HG03097 (cell line): ENCODE results near the gene CCDC6.
"Not testable (repeated sequence)": the region's sequence is repeated elsewhere in the genome, so short reads cannot be mapped to it uniquely, and the experiment has no call there.

Source experiments
- ATAC-seq: cut with Tn5 transposase; IDR thresholded peaks from one replicate; pipeline ENCODE4 v1.9.1; 2021; ENCODE audit not compliant: unreplicated experiment, low FRiP score

Gene CCDC6

DNA sequence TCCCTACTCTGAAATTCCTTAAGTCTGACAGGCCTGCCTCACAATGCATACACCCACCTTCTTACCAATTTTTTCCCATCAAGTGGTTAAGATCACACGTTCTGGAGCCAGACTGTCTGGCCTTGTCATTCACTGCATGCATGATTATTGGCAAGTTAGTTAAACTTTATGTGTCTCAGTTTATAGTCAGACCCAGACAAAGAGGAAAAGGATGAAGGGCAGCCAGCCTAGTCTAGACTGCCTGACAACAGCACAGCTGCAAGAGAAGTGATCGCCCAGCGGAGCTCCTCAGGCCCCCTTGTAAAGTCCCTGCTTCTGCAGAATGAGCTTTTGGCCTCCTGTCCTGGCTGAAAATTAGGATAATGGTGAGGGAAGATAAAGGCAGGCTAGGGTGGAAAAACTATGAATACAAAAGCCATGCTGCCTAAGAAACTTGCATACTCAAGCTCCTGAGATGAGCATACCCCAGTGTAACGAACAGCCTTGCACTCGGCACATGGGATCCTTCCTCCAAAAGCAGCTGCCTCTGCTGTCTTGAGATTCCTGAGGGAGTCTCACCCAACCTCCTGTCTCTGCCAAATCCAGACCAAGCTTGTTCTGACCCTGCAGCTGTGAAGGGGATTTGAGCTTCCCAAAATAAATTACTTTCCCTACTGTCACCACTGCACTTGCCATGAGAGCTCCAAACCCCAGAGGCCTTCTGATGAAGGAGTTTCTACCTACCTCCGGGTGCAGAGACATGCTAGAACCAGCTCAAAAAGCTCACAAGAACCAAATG, 126.4 kb downstream of the CCDC6 start:
- no peak for ATAC-seq

DNA sequence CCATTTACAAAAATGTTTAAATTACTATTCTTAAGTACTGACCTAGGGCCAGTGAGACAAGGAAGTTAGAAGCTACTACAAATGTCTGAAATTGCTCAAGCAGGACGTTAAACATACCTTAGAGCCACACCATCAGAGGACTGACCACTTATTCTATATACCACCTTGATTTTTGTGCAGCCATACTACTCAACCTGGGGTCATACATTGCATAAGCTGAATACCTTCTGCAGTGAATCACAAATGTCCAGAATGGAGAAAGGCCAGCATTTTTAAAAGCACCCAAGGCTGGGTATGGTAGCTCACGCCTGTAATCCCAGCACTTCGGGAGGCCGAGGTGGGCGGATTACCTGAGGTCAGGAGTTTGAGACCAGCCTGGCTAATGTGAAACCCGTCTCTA, 131.9 kb downstream of the CCDC6 start:
- ATAC-seq: no peak

DNA sequence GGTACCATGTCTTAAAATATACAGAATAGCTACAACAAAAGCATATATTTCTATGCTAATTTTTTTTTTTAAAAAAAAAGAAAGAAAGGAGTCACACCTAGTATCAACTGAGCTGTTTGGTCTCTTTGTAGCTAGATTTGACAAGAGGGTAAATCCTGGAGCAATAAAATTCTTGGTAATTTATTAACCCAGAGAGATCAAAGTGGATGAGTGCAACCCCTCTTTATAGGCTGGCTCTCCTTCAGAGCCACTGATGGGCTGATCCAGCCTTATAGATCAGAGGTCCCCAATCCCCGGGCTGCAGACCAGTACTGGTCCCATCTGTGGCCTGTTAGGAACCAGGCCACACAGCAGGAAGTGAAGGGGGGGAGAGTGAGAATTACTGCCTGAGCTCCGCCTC, 133.3 kb downstream of the CCDC6 start:
- no peak for ATAC-seq

DNA sequence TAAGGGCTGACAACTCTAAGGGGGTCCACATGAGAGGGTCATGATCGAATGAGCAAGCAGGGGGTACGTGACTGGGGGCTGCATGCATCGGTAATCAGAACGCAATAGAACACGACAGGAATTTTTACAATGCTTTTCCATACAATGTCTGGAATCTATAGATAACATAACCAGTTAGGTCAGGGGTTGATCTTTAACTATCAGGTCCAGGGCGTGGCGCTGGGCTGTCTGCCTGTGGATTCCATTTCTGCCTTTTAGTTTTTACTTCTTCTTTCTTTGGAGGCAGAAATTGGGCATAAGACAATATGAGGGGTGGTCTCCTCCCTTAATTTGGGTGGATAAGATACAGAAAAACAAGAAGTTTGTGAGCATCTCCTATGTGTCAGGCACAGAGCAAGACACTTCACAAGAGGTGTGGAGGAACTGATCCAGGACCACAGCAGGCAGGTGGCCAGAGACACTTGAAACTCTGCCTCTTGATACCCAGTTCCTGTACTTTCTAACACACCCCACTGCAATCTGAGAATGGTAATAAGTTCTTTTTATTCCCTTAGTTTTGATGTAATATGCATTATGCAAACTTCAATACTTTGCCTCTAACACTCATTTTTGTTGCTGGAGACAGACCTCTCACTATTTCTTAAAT, 135.1 kb downstream of the CCDC6 start:
- ATAC-seq: no peak

DNA sequence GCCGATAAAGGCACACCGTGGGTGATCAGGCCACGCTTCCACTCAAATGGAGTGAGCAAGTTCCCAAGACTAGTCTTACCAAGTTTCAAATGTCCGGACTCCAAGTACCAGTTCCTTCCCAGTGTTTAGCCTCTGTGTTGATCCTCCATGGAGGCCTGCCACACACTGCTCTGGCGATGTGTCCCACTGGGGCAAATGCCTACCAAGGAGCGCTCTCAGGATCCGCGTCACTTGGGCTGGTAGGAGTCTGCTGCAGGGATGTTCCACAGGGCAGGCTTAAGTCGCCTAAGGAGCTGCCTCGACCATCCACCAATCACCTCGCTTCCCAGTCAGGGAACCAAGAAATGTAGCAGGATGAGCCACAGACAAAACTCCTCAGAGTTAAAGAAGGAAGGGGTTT, 135.7 kb downstream of the CCDC6 start:
- no peak for ATAC-seq

DNA sequence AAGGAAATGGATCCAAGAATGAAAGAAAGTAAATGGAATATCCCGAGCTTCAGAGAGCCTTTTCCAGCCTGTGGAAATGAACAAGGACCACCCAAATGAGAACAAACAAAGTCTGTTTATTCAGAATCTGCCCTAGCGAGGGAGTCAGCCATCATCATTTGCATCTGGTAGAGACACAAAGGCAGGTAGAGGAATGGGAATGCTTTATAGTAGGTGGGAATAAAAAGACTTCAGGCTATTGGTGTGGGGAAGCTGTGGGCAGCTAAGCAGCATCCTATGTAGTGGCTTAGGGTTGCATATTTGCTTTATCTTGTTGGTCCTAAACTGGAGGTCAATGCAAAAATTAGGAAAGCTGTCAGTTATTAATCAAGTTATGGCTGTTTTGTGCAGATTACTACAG, 143.9 kb downstream of the CCDC6 start:
- ATAC-seq: no peak

GRCh38 chr10:59757966-59758365, 148.4 kb downstream of the CCDC6 start:
- ATAC-seq: no peak

DNA sequence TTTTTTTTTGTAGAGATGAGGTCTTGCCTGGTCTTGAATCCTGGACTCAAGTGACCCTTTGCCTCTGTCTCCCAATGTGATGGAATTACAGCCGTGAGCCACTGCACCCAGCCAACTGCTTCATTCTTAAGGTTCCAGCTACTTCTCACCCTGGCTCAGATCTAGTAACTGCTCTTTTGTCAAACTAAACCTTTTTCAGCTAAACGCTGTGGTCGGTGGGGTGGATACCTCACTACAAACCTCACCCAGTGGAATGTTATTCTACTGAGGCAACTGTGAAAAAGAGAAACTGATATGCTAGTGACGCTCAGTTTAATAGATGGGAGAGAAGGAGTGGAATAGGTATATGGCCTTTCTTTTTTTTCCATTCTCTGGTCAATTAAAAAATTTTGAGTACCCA, 151.4 kb downstream of the CCDC6 start:
- ATAC-seq: no peak

DNA sequence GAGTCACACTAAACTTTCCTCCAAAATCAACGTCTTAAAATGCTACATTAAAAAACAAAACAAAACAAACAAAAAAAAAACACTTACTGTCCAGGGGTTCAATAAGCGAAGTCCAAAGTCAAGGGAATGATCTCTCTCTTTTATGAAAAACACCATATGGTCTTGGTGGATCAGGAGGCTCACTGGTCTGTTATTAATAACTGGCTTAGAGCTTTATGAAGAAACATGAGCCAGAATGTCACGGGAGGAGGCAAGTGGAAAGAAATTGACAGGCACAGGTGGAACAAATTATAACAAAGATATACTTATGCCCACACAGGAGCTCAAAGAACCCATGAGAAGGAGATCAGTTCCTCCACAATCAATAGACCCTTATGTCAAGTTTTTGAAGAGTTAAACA, 153.1 kb downstream of the CCDC6 start, which contains the start of gene MRLN:
MRLN (minus strand) TSS at position 189 of the 400 bp plus-strand sequence.
- ATAC-seq: no peak

DNA sequence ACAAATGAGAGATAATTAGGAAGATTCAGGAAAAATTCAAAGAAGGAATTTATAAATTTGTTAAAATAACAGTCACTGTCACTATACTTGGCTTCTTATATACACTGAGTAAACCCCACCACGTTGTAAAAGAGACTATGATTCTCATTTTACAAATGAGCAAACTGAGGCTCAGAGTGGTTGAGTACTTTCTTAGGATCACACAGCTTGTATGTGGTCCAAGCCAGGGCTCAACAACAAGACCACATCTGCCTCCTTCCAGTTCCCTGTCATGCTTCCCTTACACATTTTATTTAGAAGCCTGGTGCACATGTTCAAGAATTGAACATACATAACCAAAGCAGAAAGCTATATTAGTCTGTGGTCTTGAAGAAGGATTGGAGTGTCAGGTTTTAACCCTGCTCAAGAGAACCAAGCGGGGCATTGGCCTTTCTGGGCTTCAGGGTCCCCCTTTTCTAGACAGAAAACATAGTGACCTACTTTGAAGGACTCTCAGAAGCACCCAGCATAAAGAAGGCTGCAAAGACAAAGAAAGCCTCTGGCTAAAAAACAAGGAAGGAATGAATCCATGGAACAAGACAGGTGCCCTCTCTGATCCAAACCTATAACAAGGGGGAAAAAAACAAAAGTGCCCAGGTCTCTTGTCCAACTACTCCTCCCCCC, 153.9 kb downstream of the CCDC6 start:
- no peak for ATAC-seq

DNA sequence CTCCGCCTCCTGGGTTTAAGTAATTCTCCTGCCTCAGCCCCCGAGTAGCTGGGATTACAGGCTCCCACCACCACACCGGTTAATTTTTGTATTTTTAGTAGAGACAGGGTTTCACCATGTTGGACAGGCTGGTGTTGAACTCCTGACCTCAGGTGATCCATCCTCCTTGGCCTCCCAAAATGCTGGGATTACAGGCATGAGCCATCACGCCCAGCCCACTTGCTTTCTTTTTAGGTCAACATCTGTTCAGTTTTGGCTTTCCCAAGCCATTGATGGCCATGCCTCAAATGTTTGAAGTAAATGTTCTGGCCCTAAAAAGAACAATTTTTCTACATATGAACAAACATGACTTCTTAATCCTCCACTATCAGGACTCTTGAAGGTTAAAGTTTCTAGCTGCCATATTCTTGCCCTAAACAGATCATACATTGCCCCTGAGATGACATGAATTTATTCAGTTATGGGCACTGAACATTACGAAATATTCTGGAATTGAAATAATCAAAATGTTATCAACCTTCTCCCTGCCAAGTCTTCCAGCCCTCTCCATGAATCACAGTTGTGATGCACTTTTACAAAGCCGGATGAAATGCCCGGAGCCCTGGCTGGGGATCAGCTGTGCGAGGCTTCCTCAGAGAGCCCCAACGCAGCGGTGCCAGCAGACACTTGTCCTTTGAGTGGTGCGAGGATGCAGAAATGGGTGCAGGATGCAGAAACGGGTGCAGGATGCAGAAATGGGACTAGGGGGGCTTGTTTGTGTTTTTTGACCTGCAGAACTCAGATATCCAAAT, 156.0 kb downstream of the CCDC6 start:
- no peak for ATAC-seq

DNA sequence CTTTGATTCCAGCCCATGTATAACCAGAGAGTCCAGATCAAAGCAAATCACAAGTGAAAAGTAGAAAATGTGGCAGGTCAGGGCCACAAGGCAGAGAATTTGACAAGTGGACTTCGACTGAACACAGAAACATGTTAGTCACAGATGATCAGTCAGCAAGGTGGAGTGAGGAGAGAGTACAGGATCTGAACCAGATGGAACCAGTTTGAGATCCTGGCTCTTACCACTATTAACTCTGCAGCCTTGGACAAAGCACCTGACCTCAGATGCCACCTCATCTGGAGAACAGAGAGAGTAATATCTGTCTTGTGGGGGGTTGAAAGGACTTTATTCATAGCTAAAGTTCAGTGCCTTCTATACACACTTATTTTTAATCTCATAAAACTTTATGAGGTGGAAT, 157.5 kb downstream of the CCDC6 start:
- ATAC-seq: no peak

- ATAC-seq: no peak
These were observed 161.1 kb downstream of the CCDC6 start for GRCh38 chr10:59745163-59745650.

DNA sequence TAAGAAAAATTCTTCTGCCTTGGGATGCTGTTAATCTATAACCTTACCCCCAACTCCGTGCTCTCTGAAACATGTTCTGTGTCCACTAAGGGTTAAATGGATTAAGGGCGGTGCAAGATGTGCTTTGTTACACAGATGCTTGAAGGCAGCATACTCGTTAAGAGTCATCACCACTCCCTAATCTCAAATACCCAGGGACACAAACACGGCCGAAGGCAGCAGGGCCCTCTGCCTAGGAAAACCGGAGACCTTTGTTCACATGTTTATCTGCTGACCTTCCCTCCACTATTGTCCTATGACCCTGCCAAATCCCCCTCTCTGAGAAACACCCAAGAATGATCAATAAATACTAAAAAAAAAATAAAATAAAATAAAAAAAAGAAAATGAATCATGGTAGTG, 161.6 kb downstream of the CCDC6 start:
- ATAC-seq: not testable (repeated sequence)

- not testable (repeated sequence) for ATAC-seq
These were observed 162.2 kb downstream of the CCDC6 start for GRCh38 chr10:59744156-59744555.

DNA sequence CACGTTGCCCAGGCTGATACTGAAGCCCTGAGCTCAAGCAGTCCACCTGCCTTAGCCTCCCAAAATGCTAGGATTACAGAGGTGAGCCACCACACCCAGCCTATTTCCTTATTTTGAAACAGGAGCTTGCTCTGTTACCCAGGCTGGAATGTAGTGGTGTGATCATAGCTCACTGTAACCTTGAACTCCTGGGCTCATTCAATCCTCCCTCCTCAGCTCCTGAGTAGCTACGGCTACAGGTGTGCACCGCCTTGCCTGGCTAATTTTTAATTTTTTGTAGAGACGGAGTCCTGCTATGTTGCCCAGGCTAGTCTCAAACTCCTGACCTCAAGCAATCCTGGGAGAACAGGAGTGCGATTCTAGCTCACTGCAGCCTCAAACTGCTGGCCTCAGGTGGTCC, 164.8 kb downstream of the CCDC6 start:
- no peak for ATAC-seq

- ATAC-seq: no peak
These were observed 165.3 kb downstream of the CCDC6 start for GRCh38 chr10:59741048-59741447.
